AG09319 (cell line): ENCODE data around the gene HIVEP1.

Experiments
- DNase-seq: peaks from one replicate; pipeline ENCODE4 v3.0.0-alpha.2; 2010; ENCODE audit warnings: low read depth; ENCODE audit errors: extremely low read depth
- CTCF ChIP-seq: IDR thresholded peaks from 2 replicates; pipeline ENCODE4 v1.5.1; 2011; ENCODE audit warnings: low read depth, mild to moderate bottlenecking, inconsistent platforms, low read length, moderate library complexity

Gene HIVEP1

DNA sequence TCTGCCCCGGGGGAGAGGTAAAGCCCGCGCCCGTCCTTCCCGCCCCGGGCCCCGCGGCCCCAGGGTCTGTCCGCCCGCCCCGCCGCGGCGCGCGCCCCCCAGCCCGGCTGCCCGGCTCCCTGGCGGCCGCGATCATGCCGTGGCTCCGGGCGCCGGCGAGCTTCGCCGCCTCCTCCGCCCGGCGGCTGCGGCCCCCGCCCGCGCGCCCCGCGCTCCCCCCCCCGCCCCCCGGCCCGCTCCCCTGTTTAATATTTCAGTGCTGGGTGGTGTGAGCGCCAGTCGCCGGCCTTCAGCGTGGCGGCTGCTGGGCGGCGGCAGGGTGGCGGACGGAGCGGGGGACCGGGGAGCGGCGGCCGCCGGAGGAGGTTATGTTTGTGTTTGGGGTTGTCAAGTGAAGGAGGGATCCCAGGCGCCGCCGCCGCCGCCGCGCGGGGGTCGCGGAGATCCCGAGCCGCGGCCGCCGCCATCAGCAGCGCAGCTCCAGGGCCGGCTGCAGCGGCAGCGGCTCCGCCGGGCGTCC is at the start of gene HIVEP1:
TSS of gene HIVEP1 (plus strand) at position 275 of the 520 bp plus-strand sequence. CDS start 3,317 bp downstream, outside the sequence.
- no peak for TF ChIP-seq CTCF
- DNase-seq: no peak

GRCh38 chr6:11963756-11964500 is 48.2 kb upstream of the HIVEP1 start:
- no peak for TF ChIP-seq CTCF

GRCh38 chr6:11964729-11965335 is 47.3 kb upstream of the HIVEP1 start:
- TF ChIP-seq CTCF: no peak
- DNase-seq: no peak

More at GRCh38 chr6:11963756-11964500, 48.2 kb upstream of the HIVEP1 start:
- DNase-seq: no peak

- DNase-seq: no peak
- TF ChIP-seq CTCF: no peak
Measured at GRCh38 chr6:11965499-11965898, 46.6 kb upstream of the HIVEP1 start.

DNA sequence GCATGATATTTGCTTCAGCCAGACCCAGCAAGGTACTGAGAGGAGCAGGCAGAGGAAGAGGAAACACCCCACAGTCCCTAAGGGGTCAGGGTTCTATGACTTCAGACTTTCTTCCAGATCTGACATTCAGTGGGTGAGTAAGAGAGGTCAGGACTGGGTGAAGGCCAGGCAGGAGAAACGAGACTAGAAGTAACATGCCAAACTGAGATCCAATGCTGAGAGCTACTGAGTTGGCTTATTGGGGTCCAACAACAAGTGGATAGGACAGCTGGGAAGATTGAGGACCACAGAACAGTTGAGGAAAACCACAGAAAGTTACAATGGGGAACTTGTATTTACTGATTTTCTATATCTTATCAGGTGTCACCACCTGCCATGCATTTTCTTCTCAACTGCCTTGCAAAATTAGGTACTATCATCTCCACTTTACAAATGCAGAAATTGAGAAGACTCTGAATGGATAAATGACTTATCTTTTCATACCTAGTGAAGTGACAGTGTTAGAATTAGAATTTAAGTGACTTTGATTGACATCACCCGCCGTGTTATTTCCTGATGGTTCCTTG is 43.8 kb upstream of the HIVEP1 start:
- no peak for DNase-seq
- no peak for TF ChIP-seq CTCF

DNA sequence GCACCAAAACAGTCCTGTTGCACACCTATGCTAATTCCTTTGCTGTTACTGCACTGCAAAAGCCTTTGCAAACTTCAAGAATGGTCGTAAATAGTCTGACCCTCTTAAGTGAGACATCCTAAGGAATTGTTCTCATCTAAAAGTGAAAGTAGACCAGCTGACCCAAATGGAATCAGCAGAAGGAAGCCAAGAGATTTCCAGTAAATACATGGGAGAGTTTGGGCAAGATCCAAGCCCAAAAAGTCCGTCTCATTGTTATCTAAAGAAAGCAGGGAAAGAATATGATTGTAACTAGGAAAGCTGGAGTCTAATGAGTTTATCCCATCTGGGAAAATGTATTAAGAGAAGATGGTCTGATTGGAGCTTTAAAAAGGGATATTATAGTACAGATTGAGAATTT is 43.0 kb upstream of the HIVEP1 start:
- TF ChIP-seq CTCF: no peak
- DNase-seq: peak; percentile 40

GRCh38 chr6:11970114-11970513 is 42.0 kb upstream of the HIVEP1 start:
- no peak for DNase-seq
- no peak for TF ChIP-seq CTCF
